ENCODE results near the gene SLC50A1.

DNA sequence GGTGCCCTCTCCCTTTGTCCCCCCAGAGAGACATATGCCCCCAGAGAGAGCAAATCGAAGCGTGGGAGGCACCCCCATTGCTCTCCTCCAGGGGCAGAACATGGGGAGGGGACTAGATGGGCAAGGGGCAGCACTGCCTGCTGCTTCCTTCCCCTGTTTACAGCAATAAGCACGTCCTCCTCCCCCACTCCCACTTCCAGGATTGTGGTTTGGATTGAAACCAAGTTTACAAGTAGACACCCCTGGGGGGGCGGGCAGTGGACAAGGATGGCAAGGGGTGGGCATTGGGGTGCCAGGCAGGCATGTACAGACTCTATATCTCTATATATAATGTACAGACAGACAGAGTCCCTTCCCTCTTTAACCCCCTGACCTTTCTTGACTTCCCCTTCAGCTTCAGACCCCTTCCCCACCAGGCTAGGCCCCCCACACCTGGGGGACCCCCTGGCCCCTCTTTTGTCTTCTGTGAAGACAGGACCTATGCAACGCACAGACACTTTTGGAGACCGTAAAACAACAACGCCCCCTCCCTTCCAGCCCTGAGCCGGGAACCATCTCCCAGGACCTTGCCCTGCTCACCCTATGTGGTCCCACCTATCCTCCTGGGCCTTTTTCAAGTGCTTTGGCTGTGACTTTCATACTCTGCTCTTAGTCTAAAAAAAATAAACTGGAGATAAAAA is 48.7 kb upstream of the SLC50A1 start:
- TF ChIP-seq TAF1 (conservative IDR thresholded peaks at IDR 0.05) = no peak
- TF ChIP-seq, protein P1, sequence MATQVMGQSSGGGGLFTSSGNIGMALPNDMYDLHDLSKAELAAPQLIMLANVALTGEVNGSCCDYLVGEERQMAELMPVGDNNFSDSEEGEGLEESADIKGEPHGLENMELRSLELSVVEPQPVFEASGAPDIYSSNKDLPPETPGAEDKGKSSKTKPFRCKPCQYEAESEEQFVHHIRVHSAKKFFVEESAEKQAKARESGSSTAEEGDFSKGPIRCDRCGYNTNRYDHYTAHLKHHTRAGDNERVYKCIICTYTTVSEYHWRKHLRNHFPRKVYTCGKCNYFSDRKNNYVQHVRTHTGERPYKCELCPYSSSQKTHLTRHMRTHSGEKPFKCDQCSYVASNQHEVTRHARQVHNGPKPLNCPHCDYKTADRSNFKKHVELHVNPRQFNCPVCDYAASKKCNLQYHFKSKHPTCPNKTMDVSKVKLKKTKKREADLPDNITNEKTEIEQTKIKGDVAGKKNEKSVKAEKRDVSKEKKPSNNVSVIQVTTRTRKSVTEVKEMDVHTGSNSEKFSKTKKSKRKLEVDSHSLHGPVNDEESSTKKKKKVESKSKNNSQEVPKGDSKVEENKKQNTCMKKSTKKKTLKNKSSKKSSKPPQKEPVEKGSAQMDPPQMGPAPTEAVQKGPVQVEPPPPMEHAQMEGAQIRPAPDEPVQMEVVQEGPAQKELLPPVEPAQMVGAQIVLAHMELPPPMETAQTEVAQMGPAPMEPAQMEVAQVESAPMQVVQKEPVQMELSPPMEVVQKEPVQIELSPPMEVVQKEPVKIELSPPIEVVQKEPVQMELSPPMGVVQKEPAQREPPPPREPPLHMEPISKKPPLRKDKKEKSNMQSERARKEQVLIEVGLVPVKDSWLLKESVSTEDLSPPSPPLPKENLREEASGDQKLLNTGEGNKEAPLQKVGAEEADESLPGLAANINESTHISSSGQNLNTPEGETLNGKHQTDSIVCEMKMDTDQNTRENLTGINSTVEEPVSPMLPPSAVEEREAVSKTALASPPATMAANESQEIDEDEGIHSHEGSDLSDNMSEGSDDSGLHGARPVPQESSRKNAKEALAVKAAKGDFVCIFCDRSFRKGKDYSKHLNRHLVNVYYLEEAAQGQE (IDR thresholded peaks at IDR 0.05) = no peak
- TF ChIP-seq, protein P2, sequence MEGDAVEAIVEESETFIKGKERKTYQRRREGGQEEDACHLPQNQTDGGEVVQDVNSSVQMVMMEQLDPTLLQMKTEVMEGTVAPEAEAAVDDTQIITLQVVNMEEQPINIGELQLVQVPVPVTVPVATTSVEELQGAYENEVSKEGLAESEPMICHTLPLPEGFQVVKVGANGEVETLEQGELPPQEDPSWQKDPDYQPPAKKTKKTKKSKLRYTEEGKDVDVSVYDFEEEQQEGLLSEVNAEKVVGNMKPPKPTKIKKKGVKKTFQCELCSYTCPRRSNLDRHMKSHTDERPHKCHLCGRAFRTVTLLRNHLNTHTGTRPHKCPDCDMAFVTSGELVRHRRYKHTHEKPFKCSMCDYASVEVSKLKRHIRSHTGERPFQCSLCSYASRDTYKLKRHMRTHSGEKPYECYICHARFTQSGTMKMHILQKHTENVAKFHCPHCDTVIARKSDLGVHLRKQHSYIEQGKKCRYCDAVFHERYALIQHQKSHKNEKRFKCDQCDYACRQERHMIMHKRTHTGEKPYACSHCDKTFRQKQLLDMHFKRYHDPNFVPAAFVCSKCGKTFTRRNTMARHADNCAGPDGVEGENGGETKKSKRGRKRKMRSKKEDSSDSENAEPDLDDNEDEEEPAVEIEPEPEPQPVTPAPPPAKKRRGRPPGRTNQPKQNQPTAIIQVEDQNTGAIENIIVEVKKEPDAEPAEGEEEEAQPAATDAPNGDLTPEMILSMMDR (IDR thresholded peaks at IDR 0.05; ENCODE audit: low read depth, low read length, missing input control) = no peak
- no peak for TF ChIP-seq RAD21 (IDR thresholded peaks at IDR 0.05)
- no peak for TF ChIP-seq EGR1 (IDR thresholded peaks at IDR 0.05; ENCODE audit: low read depth in 2 of 2)

Measured in liver (tissue), 3 donors.